Breast epithelium (tissue), 4 donors: ENCODE results near the gene KLHL5. TPM values are rescaled to one million over a fixed set of nuclear protein-coding genes. Genes with fewer than 3 reads are reported as not detected.

Experiments used
- DNase-seq, 2 donors: peaks; one replicate each; pipeline ENCODE4 v3.0.0-alpha.2; 2019; ENCODE audit warnings: low spot score in 2 of 2
- H3K27ac ChIP-seq, 2 donors: fragments of 200-600 bp; sonication (generic) in 1 of 2; one replicate each; pipeline ENCODE4 v1.5.1; 2016 to 2019; ENCODE audit warnings: mild to moderate bottlenecking in 1 of 2
- H3K27me3 ChIP-seq, 2 donors: fragments of 200-600 bp; sonication (generic) in 1 of 2; one replicate each; pipeline versions ENCODE4 v1.5.1 to v1.6.0; 2017 to 2019; ENCODE audit warnings: control low read depth in 1 of 2, mild to moderate bottlenecking in 1 of 2
- H3K36me3 ChIP-seq: fragments of 200-600 bp; one replicate; pipeline ENCODE4 v1.5.1; 2019
- H3K4me1 ChIP-seq, 2 donors: fragments of 200-600 bp; sonication (generic); one replicate each; pipeline ENCODE4 v1.5.1; 2016 to 2019; ENCODE audit warnings: control low read depth in 1 of 2
- H3K4me3 ChIP-seq, 3 donors: fragments of 200-600 bp; sonication (generic); 1 replicate in 2 of 3; 2 replicates in 1 of 3; pipeline ENCODE4 v1.5.1; 2016 to 2019; ENCODE audit warnings: mild to moderate bottlenecking in 3 of 3, moderate library complexity in 2 of 3
- H3K9me3 ChIP-seq, 2 donors: fragments of 200-600 bp; sonication (generic) in 1 of 2; one replicate each; pipeline ENCODE4 v1.5.1; 2016 to 2019; ENCODE audit warnings: control low read depth in 1 of 2
- POLR2A ChIP-seq: fragments of 450-650 bp; IDR thresholded peaks from one replicate; pipeline ENCODE4 v1.6.1; 2016; ENCODE audit warnings: antibody characterized with exemption, mild to moderate bottlenecking, moderate library complexity
- POLR2AphosphoS5 ChIP-seq, 3 donors: sonication (generic); formaldehyde crosslinking; IDR thresholded peaks; one replicate each; pipeline ENCODE4 v1.6.1; 2017; ENCODE audit warnings: antibody characterized with exemption in 3 of 3
- intact Hi-C: fragments of 100-400 bp; cut with DNase I; formaldehyde crosslinking; loops from one replicate; pipeline ENCODE4 v1.15.1; 2023; ENCODE audit warnings: low total_unique reads
- total RNA-seq, 3 donors: library from RNA; depleted of rRNA; stranded (reverse); fragments of >200 nt; gene quantifications; one replicate each; pipeline ENCODE4 v1.1.0, GENCODE V29; 2016
- TF ChIP-seq, protein P1 (sequence below), 3 donors: fragments of 450-650 bp; IDR thresholded peaks; one replicate each; pipeline ENCODE4 v1.5.1; 2016 to 2017; ENCODE audit warnings: antibody characterized with exemption in 3 of 3, mild to moderate bottlenecking in 3 of 3, moderate library complexity in 3 of 3

KLHL5 gene
- total RNA-seq, 3 donors from 2014 or later, result 23.0 to 54.9 (median 54.7) TPM

DNA sequence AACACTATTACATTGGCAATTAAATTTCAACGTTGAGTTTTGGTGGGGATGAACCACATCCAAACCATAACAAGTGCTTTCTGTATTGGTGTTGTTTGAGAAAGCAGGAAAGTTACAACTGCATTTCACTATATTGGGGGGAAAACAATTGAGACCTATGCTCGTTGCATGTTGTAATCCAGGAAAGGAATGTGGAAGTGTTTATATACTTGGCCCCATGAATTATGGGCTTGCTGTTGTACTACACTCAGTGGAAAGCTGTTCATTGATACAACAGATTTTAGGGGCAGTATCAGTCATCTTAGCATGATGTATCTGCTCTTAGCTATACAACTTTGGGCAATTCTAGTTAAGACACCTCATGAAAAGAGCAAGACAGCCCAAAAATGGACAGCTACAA lies 52.4 kb downstream of the KLHL5 start:
- Histone ChIP-seq H3K36me3 (no peaks in the 10 kb centered on the region), H3K27ac (no peak overlapping the region), H3K4me1 (no peaks in the 10 kb centered on the region), H3K9me3 (no peaks in the 10 kb centered on the region), H3K4me3 (no peak overlapping the region), H3K27me3 (no peaks in the 10 kb centered on the region)
- TF ChIP-seq POLR2AphosphoS5 (IDR thresholded peaks at IDR 0.05), result no peak
- TF ChIP-seq POLR2A, result no peak
- TF ChIP-seq, protein P1, sequence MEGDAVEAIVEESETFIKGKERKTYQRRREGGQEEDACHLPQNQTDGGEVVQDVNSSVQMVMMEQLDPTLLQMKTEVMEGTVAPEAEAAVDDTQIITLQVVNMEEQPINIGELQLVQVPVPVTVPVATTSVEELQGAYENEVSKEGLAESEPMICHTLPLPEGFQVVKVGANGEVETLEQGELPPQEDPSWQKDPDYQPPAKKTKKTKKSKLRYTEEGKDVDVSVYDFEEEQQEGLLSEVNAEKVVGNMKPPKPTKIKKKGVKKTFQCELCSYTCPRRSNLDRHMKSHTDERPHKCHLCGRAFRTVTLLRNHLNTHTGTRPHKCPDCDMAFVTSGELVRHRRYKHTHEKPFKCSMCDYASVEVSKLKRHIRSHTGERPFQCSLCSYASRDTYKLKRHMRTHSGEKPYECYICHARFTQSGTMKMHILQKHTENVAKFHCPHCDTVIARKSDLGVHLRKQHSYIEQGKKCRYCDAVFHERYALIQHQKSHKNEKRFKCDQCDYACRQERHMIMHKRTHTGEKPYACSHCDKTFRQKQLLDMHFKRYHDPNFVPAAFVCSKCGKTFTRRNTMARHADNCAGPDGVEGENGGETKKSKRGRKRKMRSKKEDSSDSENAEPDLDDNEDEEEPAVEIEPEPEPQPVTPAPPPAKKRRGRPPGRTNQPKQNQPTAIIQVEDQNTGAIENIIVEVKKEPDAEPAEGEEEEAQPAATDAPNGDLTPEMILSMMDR (IDR thresholded peaks at IDR 0.05), result no peak
- DNase-seq, result no peak
- intact Hi-C loops, result loop anchor here (1.0 kb wide), 1 partner anchor 9 kb away; no protein-coding TSS in a partner anchor

DNA sequence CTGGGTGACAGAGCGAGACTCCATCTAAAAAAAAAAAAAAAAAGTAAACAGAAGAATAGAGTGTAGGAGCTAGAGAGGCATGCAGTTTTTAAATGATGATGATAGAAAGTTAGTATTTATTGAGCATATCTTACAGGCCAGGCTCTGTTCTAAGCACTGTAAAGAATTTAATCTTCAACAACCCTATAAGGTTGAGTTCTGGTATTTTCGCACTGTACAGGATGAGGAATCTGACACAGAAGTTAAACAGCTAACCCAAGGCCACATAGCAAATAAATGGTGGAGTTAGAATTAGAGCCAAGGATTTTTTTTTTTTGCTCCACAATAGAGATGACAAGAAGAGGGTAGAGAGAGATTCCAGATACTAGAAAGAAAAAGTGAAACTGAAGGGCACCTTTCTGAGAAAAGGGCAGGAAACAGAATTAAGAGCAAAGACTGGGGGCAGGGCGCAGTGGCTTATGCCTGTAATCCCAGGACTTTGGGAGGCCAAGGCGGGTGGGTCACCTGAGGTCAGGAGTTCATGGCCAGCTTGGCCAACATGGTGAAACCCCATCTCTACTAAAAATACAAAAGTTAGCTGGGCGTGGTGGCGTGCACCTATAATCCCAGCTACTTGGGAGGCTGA lies 56.1 kb downstream of the KLHL5 start:
- DNase-seq, result no peak
- Histone ChIP-seq H3K27ac (no peak overlapping the region), H3K9me3 (no peaks in the 10 kb centered on the region), H3K4me1 (no peaks in the 10 kb centered on the region), H3K4me3 (no peak overlapping the region), H3K27me3 (no peaks in the 10 kb centered on the region), H3K36me3 (no peaks in the 10 kb centered on the region)
- intact Hi-C loops, result no loop called here
- TF ChIP-seq, protein P1 (IDR thresholded peaks at IDR 0.05), result no peak

DNA sequence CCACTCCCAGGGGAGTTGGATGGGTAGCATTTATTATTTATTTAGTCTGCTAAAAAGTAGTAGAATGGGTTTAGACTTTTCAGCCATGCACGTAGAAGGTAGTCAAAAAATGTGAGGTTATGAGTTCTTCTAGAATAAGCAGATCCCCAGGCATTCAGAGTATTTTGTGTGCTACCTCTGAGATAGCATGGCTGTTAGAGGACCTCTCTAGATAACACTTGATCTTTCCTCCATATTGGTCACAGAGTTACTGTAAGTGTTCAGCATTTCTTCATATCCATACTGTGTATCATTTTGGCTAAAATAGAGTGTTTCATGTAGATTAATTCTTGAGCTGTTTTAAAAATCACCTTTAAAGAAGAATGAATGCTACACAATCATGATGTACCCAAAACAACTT lies 58.4 kb downstream of the KLHL5 start:
- no peak for DNase-seq
- Histone ChIP-seq H3K36me3 (no peaks in the 10 kb centered on the region), H3K27ac (no peak overlapping the region), H3K9me3 (no peaks in the 10 kb centered on the region), H3K4me1 (no peaks in the 10 kb centered on the region), H3K27me3 (no peaks in the 10 kb centered on the region), H3K4me3 (no peak overlapping the region)
- intact Hi-C loops, result no loop called here
- TF ChIP-seq, protein P1 (IDR thresholded peaks at IDR 0.05), result no peak
- TF ChIP-seq POLR2AphosphoS5 (IDR thresholded peaks at IDR 0.05), result no peak
- no peak for TF ChIP-seq POLR2A

DNA sequence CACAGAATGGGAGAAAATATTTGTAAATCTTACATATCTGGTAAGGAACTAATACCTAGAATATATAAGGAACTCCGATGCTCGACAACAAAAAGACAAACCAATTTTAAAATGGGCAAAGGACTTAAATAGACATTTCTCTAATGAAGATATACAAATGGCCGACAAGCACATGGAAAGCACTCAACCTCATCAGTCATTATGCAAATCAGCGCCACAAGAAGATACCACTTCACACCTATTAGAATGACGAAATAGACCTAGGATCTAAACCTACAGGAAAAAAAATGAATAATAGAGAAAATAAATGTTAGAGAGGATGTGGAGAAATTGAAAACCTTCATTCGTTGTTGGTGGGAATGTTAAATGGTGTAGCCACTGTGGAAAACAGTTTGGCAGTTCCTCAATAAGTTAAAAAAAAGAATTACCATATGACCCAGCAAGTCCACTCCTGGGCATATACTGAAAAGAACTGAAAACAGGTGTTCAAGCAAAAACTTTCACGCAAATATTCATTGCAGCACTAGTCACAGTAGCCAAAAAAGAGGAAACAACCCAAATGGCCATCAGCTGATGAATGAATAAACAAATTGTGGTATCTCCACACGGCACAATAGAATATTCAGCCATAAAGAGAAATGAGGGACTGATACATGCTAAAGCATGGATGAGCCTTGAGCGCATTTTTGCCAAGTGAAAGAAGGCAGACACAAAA lies 63.0 kb downstream of the KLHL5 start:
- TF ChIP-seq POLR2AphosphoS5 (IDR thresholded peaks at IDR 0.05), result no peak
- TF ChIP-seq, protein P1 (IDR thresholded peaks at IDR 0.05), result no peak
- no peak for TF ChIP-seq POLR2A
- H3K27me3 ChIP-seq, result no peaks in the 10 kb centered on the region
- no peaks in the 10 kb centered on the region for H3K36me3 ChIP-seq
- intact Hi-C loops, result no loop called here
- no peak overlapping the region for H3K4me3 ChIP-seq
- no peaks in the 10 kb centered on the region for H3K9me3 ChIP-seq
- H3K4me1 ChIP-seq, result no peaks in the 10 kb centered on the region
- no peak for DNase-seq
- no peak overlapping the region for H3K27ac ChIP-seq

DNA sequence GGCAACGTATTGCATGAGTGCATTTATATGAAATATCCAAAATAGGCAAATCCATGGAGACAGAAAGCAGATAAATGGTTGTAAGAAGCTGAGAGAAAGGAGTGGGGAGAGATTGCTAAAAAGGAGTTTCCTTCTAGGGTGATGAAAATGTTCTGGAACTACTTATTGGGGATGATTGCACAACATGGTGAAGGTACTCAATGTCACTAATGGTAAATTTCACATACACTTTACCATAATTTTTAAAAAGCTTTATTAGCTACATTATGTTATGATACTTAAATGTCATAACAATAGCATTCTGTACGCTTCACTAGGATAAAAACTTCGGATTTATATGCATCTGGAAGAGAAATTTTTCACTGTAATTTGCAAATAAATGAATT lies 63.6 kb downstream of the KLHL5 start:
- Histone ChIP-seq H3K27ac (no peak overlapping the region), H3K4me1 (no peaks in the 10 kb centered on the region), H3K36me3 (no peaks in the 10 kb centered on the region), H3K27me3 (no peaks in the 10 kb centered on the region), H3K4me3 (no peak overlapping the region), H3K9me3 (no peaks in the 10 kb centered on the region)
- TF ChIP-seq POLR2A (no peak), POLR2AphosphoS5 (IDR thresholded peaks at IDR 0.05) (no peak)
- TF ChIP-seq, protein P1 (IDR thresholded peaks at IDR 0.05), result no peak
- intact Hi-C loops, result no loop called here
- DNase-seq, result no peak
